ENCODE measurements around the gene CDKAL1.
"Not testable (repeated sequence)": the region's sequence is repeated elsewhere in the genome, so short reads cannot be mapped to it uniquely, and the experiment has no call there.

CDKAL1 gene

GRCh38 chr6:20706939-20707485 lies 172.8 kb downstream of the CDKAL1 start:
- DNase-seq (ENCODE audit: low read depth, low spot score): no peak

GRCh38 chr6:20707870-20708269 lies 173.6 kb downstream of the CDKAL1 start:
- DNase-seq (ENCODE audit: low read depth, low spot score): no peak

- no peak for DNase-seq (ENCODE audit: low read depth, low spot score)
Observed at GRCh38 chr6:20708367-20709124, 174.3 kb downstream of the CDKAL1 start.

GRCh38 chr6:20709451-20709850 lies 175.2 kb downstream of the CDKAL1 start:
- DNase-seq (ENCODE audit: low read depth, low spot score): no peak

- DNase-seq (ENCODE audit: low read depth, low spot score): no peak
Observed at GRCh38 chr6:20710341-20710740, 176.1 kb downstream of the CDKAL1 start.

- no peak for DNase-seq (ENCODE audit: low read depth, low spot score)
Observed at GRCh38 chr6:20711518-20711917, 177.3 kb downstream of the CDKAL1 start.

GRCh38 chr6:20712011-20712410 lies 177.8 kb downstream of the CDKAL1 start:
- DNase-seq (ENCODE audit: low read depth, low spot score): peak; percentile 36

GRCh38 chr6:20715135-20715806 lies 181.0 kb downstream of the CDKAL1 start:
- no peak for DNase-seq (ENCODE audit: low read depth, low spot score)

- DNase-seq (ENCODE audit: low read depth, low spot score): no peak
Observed at GRCh38 chr6:20716865-20717264, 182.6 kb downstream of the CDKAL1 start.

GRCh38 chr6:20717743-20718142 lies 183.5 kb downstream of the CDKAL1 start:
- DNase-seq (ENCODE audit: low read depth, low spot score): no peak

GRCh38 chr6:20718705-20719653 lies 184.7 kb downstream of the CDKAL1 start:
- no peak for DNase-seq (ENCODE audit: low read depth, low spot score)

- no peak for DNase-seq (ENCODE audit: low read depth, low spot score)
Observed at GRCh38 chr6:20719980-20720379, 185.7 kb downstream of the CDKAL1 start.

GRCh38 chr6:20721121-20721520 lies 186.9 kb downstream of the CDKAL1 start:
- DNase-seq (ENCODE audit: low read depth, low spot score): not testable (repeated sequence)

GRCh38 chr6:20722455-20722854 lies 188.2 kb downstream of the CDKAL1 start:
- DNase-seq (ENCODE audit: low read depth, low spot score): no peak

- no peak for DNase-seq (ENCODE audit: low read depth, low spot score)
Observed at GRCh38 chr6:20723236-20723635, 189.0 kb downstream of the CDKAL1 start.

- DNase-seq (ENCODE audit: low read depth, low spot score): peak; percentile 80
Observed at GRCh38 chr6:20724443-20725190, 190.4 kb downstream of the CDKAL1 start.

GRCh38 chr6:20725235-20725634 lies 191.0 kb downstream of the CDKAL1 start:
- DNase-seq (ENCODE audit: low read depth, low spot score): not testable (repeated sequence)

- no peak for DNase-seq (ENCODE audit: low read depth, low spot score)
Observed at GRCh38 chr6:20729086-20729485, 194.8 kb downstream of the CDKAL1 start.

- DNase-seq (ENCODE audit: low read depth, low spot score): not testable (repeated sequence)
Observed at GRCh38 chr6:20732362-20732761, 198.1 kb downstream of the CDKAL1 start.

GRCh38 chr6:20732896-20733295 lies 198.6 kb downstream of the CDKAL1 start:
- DNase-seq (ENCODE audit: low read depth, low spot score): no peak

GRCh38 chr6:20737912-20738311 lies 203.7 kb downstream of the CDKAL1 start:
- DNase-seq (ENCODE audit: low read depth, low spot score): no peak

Data from ELF-1 (cell line).